Liver (tissue), 9 donors: ENCODE data around the gene LMF1. TPM values are rescaled to one million over a fixed set of nuclear protein-coding genes. Genes with fewer than 3 reads are reported as not detected.

Experiments used
- DNase-seq: peaks from one replicate; pipeline ENCODE4 v3.0.0-alpha.2; 2017; ENCODE audit warnings: low spot score
- H3K27ac ChIP-seq, 2 donors: one replicate each; pipeline ENCODE4 v1.7.0; 2013; ENCODE audit warnings: inconsistent platforms in 2 of 2, low read length in 2 of 2, control low read depth in 1 of 2, low read depth in 1 of 2, mild to moderate bottlenecking in 1 of 2
- H3K27me3 ChIP-seq, 4 donors: one replicate each; pipeline versions ENCODE4 v1.6.1 to v1.7.0; 2013; ENCODE audit warnings: low read length in 3 of 4, inconsistent platforms in 1 of 4, mild to moderate bottlenecking in 1 of 4, moderate library complexity in 1 of 4; ENCODE audit not compliant: control insufficient read depth in 4 of 4, insufficient read depth in 4 of 4
- H3K36me3 ChIP-seq, 4 donors: one replicate each; pipeline versions ENCODE4 v1.6.1 to v1.7.0; 2013; ENCODE audit warnings: low read length in 3 of 4, mild to moderate bottlenecking in 3 of 4, low read depth in 1 of 4, moderate library complexity in 1 of 4; ENCODE audit not compliant: control insufficient read depth in 4 of 4, insufficient read depth in 3 of 4
- H3K4me1 ChIP-seq, 4 donors: one replicate each; pipeline versions ENCODE4 v1.6.1 to v1.7.0; 2013; ENCODE audit warnings: low read length in 3 of 4, mild to moderate bottlenecking in 3 of 4, moderate library complexity in 1 of 4; ENCODE audit not compliant: control insufficient read depth in 4 of 4, insufficient read depth in 4 of 4
- H3K4me3 ChIP-seq, 3 donors: one replicate each; pipeline versions ENCODE4 v1.6.1 to v1.7.0; 2013; ENCODE audit warnings: low read length in 3 of 3, control low read depth in 1 of 3, low read depth in 1 of 3, mild to moderate bottlenecking in 1 of 3
- H3K9ac ChIP-seq, 2 donors: one replicate each; pipeline ENCODE4 v1.7.0; 2013; ENCODE audit warnings: low read length in 2 of 2, mild to moderate bottlenecking in 2 of 2, moderate library complexity in 2 of 2, control low read depth in 1 of 2, low read depth in 1 of 2
- H3K9me3 ChIP-seq, 4 donors: one replicate each; pipeline versions ENCODE4 v1.6.1 to v1.7.0; 2013; ENCODE audit warnings: low read length in 3 of 4; ENCODE audit not compliant: control insufficient read depth in 4 of 4
- CTCF ChIP-seq: fragments of 150-350 bp; IDR thresholded peaks from 2 replicates; pipeline ENCODE4 v1.5.1; 2017; ENCODE audit warnings: improper control_type of control experiment, low read depth, low read length; ENCODE audit not compliant: missing input control
- EGR1 ChIP-seq, 2 donors: IDR thresholded peaks; 2 replicates each; pipeline ENCODE4 v1.6.1; 2016 to 2018; ENCODE audit warnings: antibody characterized with exemption in 2 of 2, low read depth in 2 of 2
- FOXA1 ChIP-seq: IDR thresholded peaks from 2 replicates; pipeline ENCODE4 v1.6.1; 2016; ENCODE audit warnings: antibody characterized with exemption
- GABPA ChIP-seq, 2 donors: IDR thresholded peaks in 1 of 2; conservative IDR thresholded peaks in 1 of 2; 2 replicates each; pipeline ENCODE4 v1.6.1; 2016; ENCODE audit warnings: antibody characterized with exemption in 2 of 2, mild to moderate bottlenecking in 1 of 2, moderate library complexity in 1 of 2
- HNF4A ChIP-seq, 2 donors: conservative IDR thresholded peaks; 2 replicates each; pipeline ENCODE4 v1.6.1; 2016; ENCODE audit warnings: antibody characterized with exemption in 2 of 2, mild to moderate bottlenecking in 2 of 2
- HNF4G ChIP-seq: IDR thresholded peaks from 2 replicates; pipeline ENCODE4 v1.6.1; 2016; ENCODE audit warnings: antibody characterized with exemption
- JUND ChIP-seq, 2 donors: IDR thresholded peaks; 2 replicates each; pipeline ENCODE4 v1.6.1; 2016; ENCODE audit warnings: antibody characterized with exemption in 2 of 2
- MAX ChIP-seq: IDR thresholded peaks from 2 replicates; pipeline ENCODE4 v1.6.1; 2016; ENCODE audit warnings: antibody characterized with exemption
- NR2F2 ChIP-seq: IDR thresholded peaks from 2 replicates; pipeline ENCODE4 v1.6.1; 2016; ENCODE audit warnings: antibody characterized with exemption
- RAD21 ChIP-seq, 2 donors: IDR thresholded peaks; 2 replicates each; pipeline ENCODE4 v1.6.1; 2016; ENCODE audit warnings: antibody characterized with exemption in 2 of 2, mild to moderate bottlenecking in 2 of 2
- REST ChIP-seq: IDR thresholded peaks from 2 replicates; pipeline ENCODE4 v1.6.1; 2016; ENCODE audit warnings: antibody characterized with exemption, mild to moderate bottlenecking
- SP1 ChIP-seq: IDR thresholded peaks from 2 replicates; pipeline ENCODE4 v1.6.1; 2018; ENCODE audit warnings: antibody characterized with exemption, mild to moderate bottlenecking
- TAF1 ChIP-seq: conservative IDR thresholded peaks from 2 replicates; pipeline ENCODE4 v1.6.1; 2016; ENCODE audit warnings: antibody characterized with exemption, mild to moderate bottlenecking
- YY1 ChIP-seq: IDR thresholded peaks from 2 replicates; pipeline ENCODE4 v1.6.1; 2016; ENCODE audit warnings: antibody characterized with exemption, mild to moderate bottlenecking
- ZBTB33 ChIP-seq: IDR thresholded peaks from 2 replicates; pipeline ENCODE4 v1.6.1; 2016; ENCODE audit warnings: antibody characterized with exemption
- WGBS: extraction: QIAGEN DNeasy Blood & Tissue Kit; methylation state at CpG from one replicate; pipeline ENCODE4 v1.1.7; 2013; 5-methylcytosine and 5-hydroxymethylcytosine counted together
- polyA plus RNA-seq, 2 donors: library from polyadenylated mRNA; stranded (reverse) in 1 of 2; unstranded in 1 of 2; fragments of 200-250 nt in 1 of 2; fragments of >200 nt in 1 of 2; fragmentation: Nextera tagmentation in 1 of 2; extraction: Ambion mirVana in 1 of 2; gene quantifications; one replicate each; pipeline versions ENCODE4 v1.2.1 to v1.2.3, GENCODE V29; 2013 to 2015
- total RNA-seq, 2 donors: library from RNA; depleted of rRNA; stranded (reverse); fragments of >200 nt; gene quantifications; one replicate each; pipeline ENCODE4 v1.2.3, GENCODE V29; 2014
- TF ChIP-seq, protein P1 (sequence below): IDR thresholded peaks from 2 replicates; pipeline ENCODE4 v1.6.1; 2016; ENCODE audit warnings: antibody characterized with exemption
- donor health status: healthy.
- donor health status: healthy.
- donor health status: healthy.
- donor health status: healthy.
- donor health status: healthy.

Gene LMF1
- total and polyA plus RNA-seq, 4 donors = 8.8 to 24.3 (median 12.6) TPM

DNA sequence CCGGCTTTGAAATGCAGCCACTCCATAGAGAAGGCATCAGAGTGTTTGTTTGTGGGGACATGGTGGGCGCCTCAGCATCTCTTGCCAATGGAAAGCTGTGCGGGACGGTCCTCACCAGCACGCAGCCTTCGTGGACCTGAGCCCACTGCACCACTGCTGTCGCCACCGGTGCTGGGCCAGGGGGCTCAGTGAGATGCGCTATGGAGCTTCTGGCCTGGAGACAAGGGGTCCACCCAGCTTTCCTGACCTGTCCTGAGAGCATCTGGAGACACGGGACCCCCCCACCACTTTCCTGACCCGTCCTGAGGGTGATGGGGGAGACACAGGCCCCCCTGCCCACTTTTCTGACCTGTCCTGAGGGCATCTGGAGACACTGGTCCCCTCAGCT, 79.4 kb downstream of the LMF1 start:
- DNase-seq = no peak
- Histone ChIP-seq H3K27me3 (no peaks in the 10 kb centered on the region), H3K27ac (no peak overlapping the region), H3K36me3 (peaks cover 0 to 9% (median 1%) of the 10 kb centered on the region in 4 donors), H3K4me1 (no peaks in the 10 kb centered on the region), H3K9ac (no peak overlapping the region), H3K9me3 (no peaks in the 10 kb centered on the region), H3K4me3 (no peak overlapping the region)
- 91% methylated on average over 11 of the region's 11 CpGs for WGBS
- TF ChIP-seq HNF4A (conservative IDR thresholded peaks at IDR 0.05) (no peak), YY1 (no peak)

- H3K9me3 ChIP-seq = no peaks in the 10 kb centered on the region
- no peak for TF ChIP-seq EGR1 (IDR thresholded peaks at IDR 0.05; ENCODE audit: low read depth in 2 of 2)
- TF ChIP-seq FOXA1 = no peak
- TF ChIP-seq, protein P1, sequence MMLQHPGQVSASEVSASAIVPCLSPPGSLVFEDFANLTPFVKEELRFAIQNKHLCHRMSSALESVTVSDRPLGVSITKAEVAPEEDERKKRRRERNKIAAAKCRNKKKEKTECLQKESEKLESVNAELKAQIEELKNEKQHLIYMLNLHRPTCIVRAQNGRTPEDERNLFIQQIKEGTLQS = no peak
- no peak for TF ChIP-seq MAX
- no peak for TF ChIP-seq NR2F2
- no peak for TF ChIP-seq YY1
- no peak for TF ChIP-seq CTCF
- no peak for TF ChIP-seq GABPA (IDR thresholded peaks at IDR 0.05 in 1 of 2, conservative IDR thresholded peaks at IDR 0.05 in 1 of 2)
- TF ChIP-seq HNF4G = no peak
- no peak for TF ChIP-seq ZBTB33
- no peak for TF ChIP-seq TAF1
- no peak for TF ChIP-seq JUND (IDR thresholded peaks at IDR 0.05)
- no peak for TF ChIP-seq REST
- no peak for TF ChIP-seq SP1
- TF ChIP-seq RAD21 (IDR thresholded peaks at IDR 0.05) = no peak
- 86% methylated on average over 20 of the region's 20 CpGs for WGBS
- H3K36me3 ChIP-seq = peaks cover 0 to 9% (median 1%) of the 10 kb centered on the region in 4 donors
- H3K4me3 ChIP-seq = no peak overlapping the region
- no peak overlapping the region for H3K9ac ChIP-seq
- H3K27ac ChIP-seq = no peak overlapping the region
- DNase-seq = no peak
- H3K27me3 ChIP-seq = no peaks in the 10 kb centered on the region
- no peaks in the 10 kb centered on the region for H3K4me1 ChIP-seq
Measured at GRCh38 chr16:890716-891352, 80.0 kb downstream of the LMF1 start.
